Spleen (tissue), 11 donors: ENCODE results near the gene ATP9A. TPM values are rescaled to one million over a fixed set of nuclear protein-coding genes. Genes with fewer than 3 reads are reported as not detected.
"Not testable (repeated sequence)": the region's sequence is repeated elsewhere in the genome, so short reads cannot be mapped to it uniquely, and the experiment has no call there.

Experiments
- DNase-seq: peaks from one replicate; pipeline ENCODE4 v3.0.0-alpha.2; 2020
- H3K27ac ChIP-seq, 8 donors: fragments of 200-600 bp; sonication (generic) in 7 of 8; 1 replicate in 4 of 8; 2 replicates in 4 of 8; pipeline versions ENCODE4 v1.5.0 to v1.8.0; 2016 to 2021; ENCODE audit warnings: inconsistent platforms in 4 of 8, mild to moderate bottlenecking in 4 of 8, moderate library complexity in 1 of 8
- H3K27me3 ChIP-seq, 7 donors: fragments of 200-600 bp; sonication (generic) in 6 of 7; replicated peaks in 1 of 7; 1 replicate in 4 of 7; 2 replicates in 3 of 7; pipeline versions ENCODE4 v1.5.0 to v1.8.0; 2016 to 2021; ENCODE audit warnings: inconsistent platforms in 3 of 7, mild to moderate bottlenecking in 1 of 7
- H3K36me3 ChIP-seq, 6 donors: fragments of 200-600 bp; sonication (generic) in 5 of 6; 1 replicate in 4 of 6; 2 replicates in 2 of 6; pipeline versions ENCODE4 v1.5.0 to v1.8.0; 2016 to 2021; ENCODE audit warnings: inconsistent platforms in 2 of 6
- H3K4me1 ChIP-seq, 6 donors: fragments of 200-600 bp; sonication (generic) in 5 of 6; 1 replicate in 3 of 6; 2 replicates in 3 of 6; pipeline versions ENCODE4 v1.5.0 to v1.8.0; 2016 to 2021; ENCODE audit warnings: inconsistent platforms in 3 of 6
- H3K4me3 ChIP-seq, 8 donors: fragments of 200-600 bp; sonication (generic) in 7 of 8; 1 replicate in 4 of 8; 2 replicates in 4 of 8; pipeline versions ENCODE4 v1.5.0 to v1.8.0; 2016 to 2021; ENCODE audit warnings: inconsistent platforms in 4 of 8, mild to moderate bottlenecking in 4 of 8, moderate library complexity in 2 of 8
- H3K9me3 ChIP-seq, 8 donors: fragments of 200-600 bp; sonication (generic) in 7 of 8; 1 replicate in 4 of 8; 2 replicates in 4 of 8; pipeline versions ENCODE4 v1.5.0 to v1.8.0; 2016 to 2021; ENCODE audit warnings: inconsistent platforms in 4 of 8
- POLR2A ChIP-seq, 3 donors: fragments of 450-650 bp; IDR thresholded peaks; one replicate each; pipeline ENCODE4 v1.5.1; 2017; ENCODE audit warnings: antibody characterized with exemption in 3 of 3, mild to moderate bottlenecking in 1 of 3
- POLR2AphosphoS5 ChIP-seq, 3 donors: sonication (generic); formaldehyde crosslinking; IDR thresholded peaks; one replicate each; pipeline ENCODE4 v1.5.1; 2017; ENCODE audit warnings: antibody characterized with exemption in 3 of 3
- WGBS, 5 donors: extraction: QIAGEN DNeasy Blood & Tissue Kit in 3 of 5; methylation state at CpG; one replicate each; pipeline versions ENCODE4 v1.1.5 to v1.1.7; 2013 to 2018; 5-methylcytosine and 5-hydroxymethylcytosine counted together
- intact Hi-C: fragments of 100-400 bp; cut with DNase I; formaldehyde crosslinking; loops from one replicate; pipeline ENCODE4 v1.15.0; 2023; ENCODE audit warnings: low total_unique reads
- polyA plus RNA-seq, 3 donors: library from polyadenylated mRNA; stranded (reverse); fragments of 200-250 nt; gene quantifications; one replicate each; pipeline ENCODE4 v1.2.1, GENCODE V29; 2013
- total RNA-seq, 7 donors: library from RNA; depleted of rRNA in 3 of 7; stranded (reverse); fragments of >200 nt in 3 of 7; fragmentation: NEBNext Ultra II Directional in 4 of 7; extraction: Animal tissue kit (Norgen Biotek cat#: 25700) in 4 of 7; gene quantifications; one replicate each; pipeline versions ENCODE4 v1.1.0 to v1.2.1, GENCODE V29; 2016 to 2021
- TF ChIP-seq, protein P1 (sequence below), 11 experiments: fragments of 200-600 bp in 7 of 11; fragments of 450-650 bp in 4 of 11; sonication (generic) in 4 of 11; IDR thresholded peaks in 8 of 11; conservative IDR thresholded peaks in 3 of 11; 1 replicate in 7 of 11; 2 replicates in 4 of 11; pipeline versions ENCODE4 v1.4.0 to v1.8.0; 2016 to 2021; ENCODE audit warnings: antibody characterized with exemption in 11 of 11, inconsistent platforms in 4 of 11, mild to moderate bottlenecking in 1 of 11
- donor health status: healthy with polysubstance abuse.
- donor health status: DM: no; HTN: no; CAD: no; lungs with moderate emphysema.
- donor health status: DM: no; HTN: no; CAD: no.
- donor health status: Bipolar disorder and iron deficiency.
- donor health status: healthy.
- donor health status: DM: no; HTN: no; CAD: no.
- donor health status: DM: yes; HTN: yes; CAD: no.

Gene ATP9A
- total and polyA plus RNA-seq, 10 donors: 0.37 to 11.5 (median 7.6) TPM

DNA sequence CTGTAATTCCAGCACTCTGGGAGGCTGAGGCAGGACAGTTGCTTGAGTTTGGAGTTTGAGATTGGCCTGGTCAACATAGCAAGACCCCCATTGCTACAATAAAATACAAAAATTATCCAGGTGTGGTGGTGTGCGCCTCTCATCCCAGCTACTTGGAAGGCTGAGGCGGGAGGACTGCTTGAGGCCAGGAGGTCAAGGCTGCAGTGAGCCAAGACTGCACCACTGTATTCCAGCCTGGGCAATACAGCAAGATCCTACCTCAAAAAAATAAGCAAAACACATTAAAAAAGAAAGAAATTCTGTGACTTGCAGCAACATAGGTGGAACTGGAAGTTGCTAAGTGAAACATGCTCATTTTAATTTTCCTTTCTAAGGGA is 119.6 kb downstream of the ATP9A start:
- WGBS, 5 donors: 88 to 100% (median 93%) methylated on average over 2 of the region's 2 CpGs
- no peak overlapping the region for H3K27ac ChIP-seq
- intact Hi-C loops: no loop called here
- no peak for DNase-seq
- peaks cover 2 to 36% (median 22%) of the 10 kb centered on the region in 6 donors for H3K4me1 ChIP-seq
- no peak for TF ChIP-seq POLR2AphosphoS5 (IDR thresholded peaks at IDR 0.05)
- no peak overlapping the region for H3K4me3 ChIP-seq
- H3K36me3 ChIP-seq: no peaks in the 10 kb centered on the region
- no peaks in the 10 kb centered on the region for H3K27me3 ChIP-seq
- H3K9me3 ChIP-seq: no peaks in the 10 kb centered on the region

DNA sequence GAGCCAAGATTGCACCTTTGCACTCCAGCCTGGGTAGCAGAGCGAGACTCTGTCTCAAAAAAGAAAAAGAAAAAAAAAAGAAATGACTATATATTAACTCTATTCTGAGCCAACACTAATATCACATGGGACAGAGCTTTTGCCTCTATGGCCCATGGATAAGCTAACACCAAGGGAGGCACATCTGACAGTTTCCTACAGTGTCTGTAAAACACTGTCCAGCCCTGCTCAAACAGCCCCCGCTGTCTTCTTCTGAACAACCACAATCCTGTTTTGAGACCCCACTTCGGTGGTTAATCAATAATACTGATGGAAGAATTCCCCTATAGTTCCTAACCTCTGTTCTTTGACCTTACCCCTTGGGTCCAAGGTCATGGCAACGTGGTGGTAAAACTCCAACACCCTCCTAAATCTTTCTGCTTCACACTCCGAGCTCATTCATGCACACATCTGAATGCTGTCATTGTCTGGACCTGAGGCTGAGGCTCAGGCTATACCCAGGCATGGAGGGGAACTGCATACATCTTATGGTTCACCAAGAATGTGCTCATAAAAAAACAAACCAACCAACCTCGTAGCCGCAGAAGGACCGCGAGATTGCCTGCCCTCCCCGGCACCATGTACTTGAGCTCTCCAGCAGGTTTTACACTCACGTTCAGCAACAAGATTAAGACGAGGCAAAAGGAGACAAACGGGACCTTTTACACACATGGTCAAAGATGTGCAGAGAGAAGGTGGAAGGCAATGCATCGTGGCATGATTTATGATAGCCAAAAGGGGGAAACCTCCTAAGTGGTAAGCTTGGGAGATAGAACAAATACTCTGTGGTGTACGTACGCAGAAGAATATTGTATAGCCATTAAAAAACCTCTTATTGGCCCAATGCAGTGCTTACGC is 120.3 kb downstream of the ATP9A start:
- TF ChIP-seq POLR2AphosphoS5 (IDR thresholded peaks at IDR 0.05): no peak
- TF ChIP-seq, protein P1, sequence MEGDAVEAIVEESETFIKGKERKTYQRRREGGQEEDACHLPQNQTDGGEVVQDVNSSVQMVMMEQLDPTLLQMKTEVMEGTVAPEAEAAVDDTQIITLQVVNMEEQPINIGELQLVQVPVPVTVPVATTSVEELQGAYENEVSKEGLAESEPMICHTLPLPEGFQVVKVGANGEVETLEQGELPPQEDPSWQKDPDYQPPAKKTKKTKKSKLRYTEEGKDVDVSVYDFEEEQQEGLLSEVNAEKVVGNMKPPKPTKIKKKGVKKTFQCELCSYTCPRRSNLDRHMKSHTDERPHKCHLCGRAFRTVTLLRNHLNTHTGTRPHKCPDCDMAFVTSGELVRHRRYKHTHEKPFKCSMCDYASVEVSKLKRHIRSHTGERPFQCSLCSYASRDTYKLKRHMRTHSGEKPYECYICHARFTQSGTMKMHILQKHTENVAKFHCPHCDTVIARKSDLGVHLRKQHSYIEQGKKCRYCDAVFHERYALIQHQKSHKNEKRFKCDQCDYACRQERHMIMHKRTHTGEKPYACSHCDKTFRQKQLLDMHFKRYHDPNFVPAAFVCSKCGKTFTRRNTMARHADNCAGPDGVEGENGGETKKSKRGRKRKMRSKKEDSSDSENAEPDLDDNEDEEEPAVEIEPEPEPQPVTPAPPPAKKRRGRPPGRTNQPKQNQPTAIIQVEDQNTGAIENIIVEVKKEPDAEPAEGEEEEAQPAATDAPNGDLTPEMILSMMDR (IDR thresholded peaks at IDR 0.05 in 8 of 11, conservative IDR thresholded peaks at IDR 0.05 in 3 of 11): no peak

DNA sequence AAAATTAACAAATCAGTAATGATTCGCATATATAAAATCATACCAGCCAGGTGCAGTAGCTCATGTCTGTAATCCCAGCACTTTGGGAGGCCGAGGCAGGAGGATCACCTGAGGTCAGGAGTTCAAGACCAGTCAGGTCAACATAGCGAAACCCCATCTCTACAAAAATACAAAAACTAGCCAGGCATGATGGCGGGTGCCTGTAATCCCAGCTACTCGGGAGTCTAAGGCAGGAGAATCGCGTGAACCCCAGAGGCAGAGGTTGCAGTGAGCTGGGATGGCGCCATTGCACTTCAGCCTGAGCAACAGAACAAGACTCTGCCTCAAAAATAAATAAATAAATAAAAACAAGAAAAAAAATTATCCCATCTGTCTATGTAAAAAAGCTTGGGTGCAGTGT is 124.4 kb downstream of the ATP9A start:
- H3K4me3 ChIP-seq, H3K9me3 ChIP-seq, DNase-seq, H3K36me3 ChIP-seq, H3K4me1 ChIP-seq, H3K27me3 ChIP-seq, intact Hi-C loops: not testable (repeated sequence)
- peak overlapping the region in 2 of 8 donors; percentile 8 to 39 for H3K27ac ChIP-seq
- WGBS, 5 donors: 88 to 95% (median 92%) methylated on average over 8 of the region's 8 CpGs

More for the DNA sequence above, 120.3 kb downstream of the ATP9A start:
- Histone ChIP-seq H3K9me3 (no peaks in the 10 kb centered on the region), H3K27me3 (no peaks in the 10 kb centered on the region), H3K4me1 (peaks cover 2 to 31% (median 22%) of the 10 kb centered on the region in 6 donors), H3K4me3 (no peak overlapping the region), H3K27ac (no peak overlapping the region), H3K36me3 (no peaks in the 10 kb centered on the region)
- intact Hi-C loops: no loop called here
- 76 to 94% (median 85%) methylated on average over 17 of the region's 17 CpGs for WGBS, 5 donors
- no peak for DNase-seq

DNA sequence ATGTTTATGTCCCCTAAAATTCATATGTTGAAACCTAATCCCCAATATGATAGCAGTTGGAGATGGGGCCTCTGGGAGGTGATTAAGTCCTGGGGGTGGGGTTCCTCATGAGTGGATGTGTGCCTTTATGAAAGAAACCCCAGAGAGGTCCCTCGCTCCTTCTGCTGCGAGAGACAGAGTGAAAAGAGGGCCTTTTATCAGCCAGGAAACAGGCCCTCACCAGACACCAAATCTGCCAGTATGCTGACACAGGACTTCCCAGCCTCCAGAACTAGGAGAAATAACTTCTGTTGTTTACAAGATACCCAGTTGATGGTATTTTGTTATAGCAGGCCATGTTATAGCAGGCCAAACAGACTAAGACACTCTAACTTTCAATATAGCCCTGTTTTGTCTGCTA is 124.8 kb downstream of the ATP9A start:
- no peak overlapping the region for H3K4me3 ChIP-seq
- intact Hi-C loops: no loop called here
- H3K4me1 ChIP-seq: peaks cover 0 to 8% (median 0%) of the 10 kb centered on the region in 6 donors
- no peaks in the 10 kb centered on the region for H3K36me3 ChIP-seq
- TF ChIP-seq POLR2A (IDR thresholded peaks at IDR 0.05) (no peak), POLR2AphosphoS5 (IDR thresholded peaks at IDR 0.05) (no peak)
- TF ChIP-seq, protein P1 (IDR thresholded peaks at IDR 0.05 in 8 of 11, conservative IDR thresholded peaks at IDR 0.05 in 3 of 11): no peak
- H3K9me3 ChIP-seq: no peaks in the 10 kb centered on the region
- 28 to 74% (median 60%) methylated on average over 2 of the region's 2 CpGs for WGBS, 5 donors
- H3K27me3 ChIP-seq: no peaks in the 10 kb centered on the region
- H3K27ac ChIP-seq: peak overlapping the region in 2 of 8 donors; percentile 8 to 39
- no peak for DNase-seq

DNA sequence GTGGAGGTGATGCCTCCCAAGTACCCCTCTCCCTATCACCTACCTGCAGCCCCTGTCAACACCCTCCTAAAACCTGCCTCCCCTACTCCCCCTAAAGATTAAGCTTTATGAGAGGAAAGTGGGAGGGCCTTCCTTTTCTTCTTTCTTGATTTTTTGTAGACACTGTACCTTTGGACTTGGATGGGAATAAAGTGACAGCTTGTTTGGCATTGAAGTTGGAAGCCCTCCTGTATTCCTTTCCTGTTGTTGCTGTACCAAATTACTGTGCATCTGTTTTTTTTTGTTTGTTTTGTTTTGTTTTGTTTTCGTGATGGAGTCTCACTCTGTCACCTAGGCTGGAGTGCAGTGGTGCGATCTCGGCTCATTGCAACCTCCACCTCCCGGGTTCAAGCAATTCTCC is 126.3 kb downstream of the ATP9A start:
- Histone ChIP-seq H3K4me1 (peaks cover 0 to 8% (median 0%) of the 10 kb centered on the region in 6 donors), H3K27me3 (no peaks in the 10 kb centered on the region), H3K27ac (no peak overlapping the region), H3K36me3 (no peaks in the 10 kb centered on the region), H3K4me3 (no peak overlapping the region), H3K9me3 (no peaks in the 10 kb centered on the region)
- 93 to 98% (median 95%) methylated on average over 4 of the region's 4 CpGs for WGBS, 5 donors
- intact Hi-C loops: no loop called here
- no peak for DNase-seq
- TF ChIP-seq POLR2A (IDR thresholded peaks at IDR 0.05) (no peak), POLR2AphosphoS5 (IDR thresholded peaks at IDR 0.05) (no peak)
- TF ChIP-seq, protein P1 (IDR thresholded peaks at IDR 0.05 in 8 of 11, conservative IDR thresholded peaks at IDR 0.05 in 3 of 11): no peak
